K562 (cell line): Measurements from ENCODE around the gene CWF19L2.

Experiments
- CC2D1A ChIP-seq: fragments of 450-650 bp; IDR thresholded peaks from 2 replicates; pipeline ENCODE4 v1.6.1; 2017; ENCODE audit warnings: mild to moderate bottlenecking
- EZH2 ChIP-seq: IDR thresholded peaks from 2 replicates; pipeline ENCODE4 v1.6.1; 2012; ENCODE audit warnings: low read depth, mild to moderate bottlenecking, inconsistent platforms, low read length, borderline replicate concordance
- FOXJ3 ChIP-seq: sonication (generic); formaldehyde crosslinking; IDR thresholded peaks from 2 replicates; pipeline ENCODE4 v1.4.0; 2020; ENCODE audit warnings: mild to moderate bottlenecking, missing genetic modification reagents
- KLF16 ChIP-seq: IDR thresholded peaks from 2 replicates; pipeline ENCODE4 v1.6.1; 2016; ENCODE audit warnings: antibody characterized with exemption
- KLF6 ChIP-seq: fragments of 250-450 bp; sonication (Bioruptor Pico); IDR thresholded peaks from 2 replicates; pipeline ENCODE4 v1.4.0; 2020; ENCODE audit warnings: mild to moderate bottlenecking, moderate library complexity, borderline replicate concordance
- MTA3 ChIP-seq: fragments of 450-650 bp; formaldehyde crosslinking; IDR thresholded peaks from 2 replicates; pipeline ENCODE4 v1.6.1; 2017; ENCODE audit warnings: mild to moderate bottlenecking, borderline replicate concordance
- PCBP2 ChIP-seq: fragments of 200-400 bp; formaldehyde crosslinking; IDR thresholded peaks from 2 replicates; pipeline ENCODE4 v1.6.1; 2018; ENCODE audit warnings: low read length, low read depth, mild to moderate bottlenecking, moderate library complexity; ENCODE audit not compliant: poor library complexity, severe bottlenecking
- RBM14 ChIP-seq: fragments of 200-400 bp; formaldehyde crosslinking; IDR thresholded peaks from 2 replicates; pipeline ENCODE4 v1.6.1; 2018; ENCODE audit warnings: low read depth, mild to moderate bottlenecking, low read length, moderate library complexity, borderline replicate concordance; ENCODE audit not compliant: insufficient read depth
- SAP30 ChIP-seq: fragments of 200-600 bp; sonication (generic); IDR thresholded peaks from 2 replicates; pipeline ENCODE4 v1.6.1; 2012; ENCODE audit warnings: borderline replicate concordance, low read depth, mild to moderate bottlenecking, moderate library complexity, low read length, control low read depth, inconsistent platforms; ENCODE audit not compliant: insufficient read depth, poor library complexity, severe bottlenecking
- TF ChIP-seq, protein P1 (sequence below): IDR thresholded peaks from 2 replicates; pipeline ENCODE4 v1.6.1; 2011; ENCODE audit not compliant: insufficient read length; ENCODE audit errors: extremely low read depth
- TF ChIP-seq, protein P2 (sequence below), 3 experiments: IDR thresholded peaks in 2 of 3; conservative IDR thresholded peaks in 1 of 3; 2 replicates each; pipeline ENCODE4 v1.5.1; 2011 to 2012; ENCODE audit warnings: low read length in 3 of 3, mild to moderate bottlenecking in 3 of 3, control low read depth in 2 of 3, improper control_type of control experiment in 1 of 3, inconsistent platforms in 1 of 3, low read depth in 1 of 3, mixed read lengths in 1 of 3, moderate library complexity in 1 of 3; ENCODE audit not compliant: insufficient read depth in 2 of 3
- TF ChIP-seq, protein P3 (sequence below), 2 experiments: fragments of 450-650 bp; formaldehyde crosslinking in 1 of 2; IDR thresholded peaks; 2 replicates each; pipeline versions ENCODE4 v1.4.0 to v1.6.1; 2014 to 2020; ENCODE audit warnings: mild to moderate bottlenecking in 2 of 2, borderline replicate concordance in 1 of 2, low read depth in 1 of 2

DNA sequence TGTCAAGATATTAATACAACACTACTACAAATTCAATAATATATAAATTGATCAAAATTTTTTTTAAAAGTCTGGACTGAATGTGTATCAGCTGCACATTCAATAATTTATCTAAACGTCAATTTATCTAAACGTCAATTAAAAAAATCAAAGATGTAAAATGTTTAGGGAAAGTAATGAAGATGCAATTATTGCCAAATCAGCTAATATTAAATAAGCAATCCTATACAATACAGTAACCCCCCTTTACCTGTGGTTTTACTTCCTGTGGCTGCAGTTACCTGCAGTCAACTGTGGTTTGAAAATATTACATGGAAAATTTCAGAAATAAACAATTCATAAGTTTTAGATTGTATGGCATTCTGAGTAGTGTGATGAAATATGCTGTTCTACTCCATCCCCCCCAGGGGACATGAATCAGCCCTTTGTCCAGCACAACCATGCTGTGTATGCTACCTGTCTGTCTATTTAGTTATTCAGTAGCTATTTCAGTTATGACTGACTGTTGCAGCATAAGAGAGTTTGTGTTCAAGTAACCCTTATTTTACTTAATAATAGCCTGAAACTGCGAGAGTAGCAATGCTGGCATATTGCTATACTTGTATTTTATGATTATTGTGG lies 72.2 kb downstream of the CWF19L2 start:
- TF ChIP-seq RBM14 (no peak), PCBP2 (no peak), SAP30 (no peak), KLF16 (no peak), MTA3 (no peak), EZH2 (no peak), FOXJ3 (CRISPR knock-in tag) (no peak), KLF6 (CRISPR knock-in tag) (no peak), CC2D1A (no peak)
- TF ChIP-seq, protein P1, sequence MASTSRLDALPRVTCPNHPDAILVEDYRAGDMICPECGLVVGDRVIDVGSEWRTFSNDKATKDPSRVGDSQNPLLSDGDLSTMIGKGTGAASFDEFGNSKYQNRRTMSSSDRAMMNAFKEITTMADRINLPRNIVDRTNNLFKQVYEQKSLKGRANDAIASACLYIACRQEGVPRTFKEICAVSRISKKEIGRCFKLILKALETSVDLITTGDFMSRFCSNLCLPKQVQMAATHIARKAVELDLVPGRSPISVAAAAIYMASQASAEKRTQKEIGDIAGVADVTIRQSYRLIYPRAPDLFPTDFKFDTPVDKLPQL = no peak
- TF ChIP-seq, protein P2, sequence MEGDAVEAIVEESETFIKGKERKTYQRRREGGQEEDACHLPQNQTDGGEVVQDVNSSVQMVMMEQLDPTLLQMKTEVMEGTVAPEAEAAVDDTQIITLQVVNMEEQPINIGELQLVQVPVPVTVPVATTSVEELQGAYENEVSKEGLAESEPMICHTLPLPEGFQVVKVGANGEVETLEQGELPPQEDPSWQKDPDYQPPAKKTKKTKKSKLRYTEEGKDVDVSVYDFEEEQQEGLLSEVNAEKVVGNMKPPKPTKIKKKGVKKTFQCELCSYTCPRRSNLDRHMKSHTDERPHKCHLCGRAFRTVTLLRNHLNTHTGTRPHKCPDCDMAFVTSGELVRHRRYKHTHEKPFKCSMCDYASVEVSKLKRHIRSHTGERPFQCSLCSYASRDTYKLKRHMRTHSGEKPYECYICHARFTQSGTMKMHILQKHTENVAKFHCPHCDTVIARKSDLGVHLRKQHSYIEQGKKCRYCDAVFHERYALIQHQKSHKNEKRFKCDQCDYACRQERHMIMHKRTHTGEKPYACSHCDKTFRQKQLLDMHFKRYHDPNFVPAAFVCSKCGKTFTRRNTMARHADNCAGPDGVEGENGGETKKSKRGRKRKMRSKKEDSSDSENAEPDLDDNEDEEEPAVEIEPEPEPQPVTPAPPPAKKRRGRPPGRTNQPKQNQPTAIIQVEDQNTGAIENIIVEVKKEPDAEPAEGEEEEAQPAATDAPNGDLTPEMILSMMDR (IDR thresholded peaks at IDR 0.05 in 2 of 3, conservative IDR thresholded peaks at IDR 0.05 in 1 of 3; ENCODE audit: insufficient read depth in 2 of 3, low read depth in 1 of 3, low read length in 3 of 3) = no peak
- TF ChIP-seq, protein P3, sequence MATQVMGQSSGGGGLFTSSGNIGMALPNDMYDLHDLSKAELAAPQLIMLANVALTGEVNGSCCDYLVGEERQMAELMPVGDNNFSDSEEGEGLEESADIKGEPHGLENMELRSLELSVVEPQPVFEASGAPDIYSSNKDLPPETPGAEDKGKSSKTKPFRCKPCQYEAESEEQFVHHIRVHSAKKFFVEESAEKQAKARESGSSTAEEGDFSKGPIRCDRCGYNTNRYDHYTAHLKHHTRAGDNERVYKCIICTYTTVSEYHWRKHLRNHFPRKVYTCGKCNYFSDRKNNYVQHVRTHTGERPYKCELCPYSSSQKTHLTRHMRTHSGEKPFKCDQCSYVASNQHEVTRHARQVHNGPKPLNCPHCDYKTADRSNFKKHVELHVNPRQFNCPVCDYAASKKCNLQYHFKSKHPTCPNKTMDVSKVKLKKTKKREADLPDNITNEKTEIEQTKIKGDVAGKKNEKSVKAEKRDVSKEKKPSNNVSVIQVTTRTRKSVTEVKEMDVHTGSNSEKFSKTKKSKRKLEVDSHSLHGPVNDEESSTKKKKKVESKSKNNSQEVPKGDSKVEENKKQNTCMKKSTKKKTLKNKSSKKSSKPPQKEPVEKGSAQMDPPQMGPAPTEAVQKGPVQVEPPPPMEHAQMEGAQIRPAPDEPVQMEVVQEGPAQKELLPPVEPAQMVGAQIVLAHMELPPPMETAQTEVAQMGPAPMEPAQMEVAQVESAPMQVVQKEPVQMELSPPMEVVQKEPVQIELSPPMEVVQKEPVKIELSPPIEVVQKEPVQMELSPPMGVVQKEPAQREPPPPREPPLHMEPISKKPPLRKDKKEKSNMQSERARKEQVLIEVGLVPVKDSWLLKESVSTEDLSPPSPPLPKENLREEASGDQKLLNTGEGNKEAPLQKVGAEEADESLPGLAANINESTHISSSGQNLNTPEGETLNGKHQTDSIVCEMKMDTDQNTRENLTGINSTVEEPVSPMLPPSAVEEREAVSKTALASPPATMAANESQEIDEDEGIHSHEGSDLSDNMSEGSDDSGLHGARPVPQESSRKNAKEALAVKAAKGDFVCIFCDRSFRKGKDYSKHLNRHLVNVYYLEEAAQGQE (IDR thresholded peaks at IDR 0.05; ENCODE audit: borderline replicate concordance) = no peak
- TF ChIP-seq, protein P3 (CRISPR knock-in tag; IDR thresholded peaks at IDR 0.05; ENCODE audit: low read depth) = no peak
